Ascending aorta (tissue), 2 donors: ENCODE measurements around the gene ACIN1. TPM values are rescaled to one million over a fixed set of nuclear protein-coding genes. Genes with fewer than 3 reads are reported as not detected.
A peak's percentile ranks its signal among the peaks of the same experiment; 100 is the strongest.

Source experiments
- DNase-seq, 2 donors: peaks; one replicate each; pipeline ENCODE4 v3.0.0-alpha.2; 2019; ENCODE audit warnings: low spot score in 2 of 2
- H3K27ac ChIP-seq, 2 donors: fragments of 200-600 bp; sonication (generic); one replicate each; pipeline ENCODE4 v1.5.1; 2016 to 2017; ENCODE audit warnings: mild to moderate bottlenecking in 1 of 2
- H3K27me3 ChIP-seq: fragments of 200-600 bp; sonication (generic); one replicate; pipeline ENCODE4 v1.5.1; 2017
- H3K36me3 ChIP-seq, 2 donors: fragments of 200-600 bp; sonication (generic); one replicate each; pipeline ENCODE4 v1.5.1; 2016
- H3K4me1 ChIP-seq, 2 donors: fragments of 200-600 bp; sonication (generic); one replicate each; pipeline ENCODE4 v1.5.1; 2016 to 2017; ENCODE audit warnings: mild to moderate bottlenecking in 1 of 2
- H3K4me3 ChIP-seq, 2 donors: fragments of 200-600 bp; sonication (generic); one replicate each; pipeline ENCODE4 v1.5.1; 2016 to 2017; ENCODE audit warnings: mild to moderate bottlenecking in 1 of 2
- H3K9me3 ChIP-seq, 2 donors: fragments of 200-600 bp; sonication (generic); one replicate each; pipeline ENCODE4 v1.5.1; 2016
- intact Hi-C: fragments of 100-400 bp; cut with DNase I; formaldehyde crosslinking; loops from one replicate; pipeline ENCODE4 v1.15.1; 2023
- total RNA-seq: library from RNA; depleted of rRNA; stranded (reverse); fragments of >200 nt; gene quantifications from one replicate; pipeline ENCODE4 v1.1.0, GENCODE V29; 2016
- TF ChIP-seq, protein P1 (sequence below), 3 experiments: fragments of 200-600 bp in 2 of 3; fragments of 450-650 bp in 1 of 3; sonication (generic) in 2 of 3; IDR thresholded peaks; one replicate each; pipeline ENCODE4 v1.5.1; 2016 to 2019; ENCODE audit warnings: antibody characterized with exemption in 3 of 3, mild to moderate bottlenecking in 1 of 3, moderate library complexity in 1 of 3

Gene ACIN1
- total RNA-seq, 1 donor from 2014 or later = 58.9 TPM

DNA sequence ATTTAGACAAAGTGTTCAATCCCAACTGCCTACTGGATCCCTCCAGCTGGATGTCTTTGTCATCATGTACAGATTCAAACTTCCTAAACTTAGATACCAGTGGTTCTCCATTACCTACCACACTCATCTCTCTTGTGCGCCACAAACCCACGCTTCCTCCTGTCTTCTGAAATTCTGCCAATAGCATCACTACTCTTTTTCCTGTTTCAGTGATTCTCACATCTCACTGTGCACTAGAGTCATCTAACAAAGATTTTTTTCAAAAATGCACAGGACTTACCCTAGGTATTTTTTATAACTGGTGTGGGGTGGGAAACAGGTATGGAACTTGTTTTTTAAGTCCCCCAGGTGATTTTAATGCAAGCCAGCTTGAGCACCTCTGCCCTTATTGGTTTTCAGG lies 66.1 kb downstream of the ACIN1 start:
- no peak for DNase-seq
- intact Hi-C loops = no loop called here
- H3K27me3 ChIP-seq = no peaks in the 10 kb centered on the region
- H3K36me3 ChIP-seq = peaks cover 60 to 62% of the 10 kb centered on the region in 2 donors
- H3K4me3 ChIP-seq = no peak overlapping the region
- H3K27ac ChIP-seq = no peak overlapping the region
- TF ChIP-seq, protein P1, sequence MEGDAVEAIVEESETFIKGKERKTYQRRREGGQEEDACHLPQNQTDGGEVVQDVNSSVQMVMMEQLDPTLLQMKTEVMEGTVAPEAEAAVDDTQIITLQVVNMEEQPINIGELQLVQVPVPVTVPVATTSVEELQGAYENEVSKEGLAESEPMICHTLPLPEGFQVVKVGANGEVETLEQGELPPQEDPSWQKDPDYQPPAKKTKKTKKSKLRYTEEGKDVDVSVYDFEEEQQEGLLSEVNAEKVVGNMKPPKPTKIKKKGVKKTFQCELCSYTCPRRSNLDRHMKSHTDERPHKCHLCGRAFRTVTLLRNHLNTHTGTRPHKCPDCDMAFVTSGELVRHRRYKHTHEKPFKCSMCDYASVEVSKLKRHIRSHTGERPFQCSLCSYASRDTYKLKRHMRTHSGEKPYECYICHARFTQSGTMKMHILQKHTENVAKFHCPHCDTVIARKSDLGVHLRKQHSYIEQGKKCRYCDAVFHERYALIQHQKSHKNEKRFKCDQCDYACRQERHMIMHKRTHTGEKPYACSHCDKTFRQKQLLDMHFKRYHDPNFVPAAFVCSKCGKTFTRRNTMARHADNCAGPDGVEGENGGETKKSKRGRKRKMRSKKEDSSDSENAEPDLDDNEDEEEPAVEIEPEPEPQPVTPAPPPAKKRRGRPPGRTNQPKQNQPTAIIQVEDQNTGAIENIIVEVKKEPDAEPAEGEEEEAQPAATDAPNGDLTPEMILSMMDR (IDR thresholded peaks at IDR 0.05) = no peak
- H3K9me3 ChIP-seq = no peaks in the 10 kb centered on the region
- peaks cover 6 to 7% of the 10 kb centered on the region in 2 donors for H3K4me1 ChIP-seq

DNA sequence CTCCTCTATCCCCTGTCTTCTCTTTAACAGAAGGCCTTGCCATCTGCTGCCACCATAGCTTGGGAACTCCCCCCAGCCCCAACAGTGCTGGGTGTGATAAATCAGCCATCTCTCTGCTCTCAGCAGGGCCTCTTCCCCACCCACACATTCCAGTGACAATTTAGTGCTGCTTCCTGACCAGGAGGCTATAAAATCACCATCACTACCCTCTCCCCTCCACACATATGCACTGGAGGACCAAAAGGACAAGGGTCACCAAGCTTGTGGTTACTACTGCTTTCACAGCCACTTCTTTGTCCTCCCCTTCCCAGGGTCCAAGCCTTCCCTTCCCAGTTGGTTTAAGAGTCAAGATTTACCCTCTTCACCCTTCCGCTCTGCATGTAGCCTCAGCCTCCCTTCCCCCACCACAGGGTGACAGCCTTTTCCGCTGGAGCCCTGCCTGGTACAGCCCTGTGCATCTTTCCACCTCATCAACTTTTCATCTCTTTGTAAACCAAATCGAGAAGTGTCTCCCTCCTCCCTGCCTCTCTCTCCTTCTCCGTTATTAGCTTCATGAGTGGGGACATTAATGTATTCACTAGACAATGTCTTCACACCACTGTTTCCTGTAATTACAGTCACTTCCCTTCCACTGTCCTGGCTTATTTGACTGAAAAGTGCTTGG lies 69.7 kb downstream of the ACIN1 start:
- TF ChIP-seq, protein P1 (IDR thresholded peaks at IDR 0.05) = no peak
- H3K27me3 ChIP-seq = no peaks in the 10 kb centered on the region
- H3K36me3 ChIP-seq = peaks cover 29 to 38% of the 10 kb centered on the region in 2 donors

DNA sequence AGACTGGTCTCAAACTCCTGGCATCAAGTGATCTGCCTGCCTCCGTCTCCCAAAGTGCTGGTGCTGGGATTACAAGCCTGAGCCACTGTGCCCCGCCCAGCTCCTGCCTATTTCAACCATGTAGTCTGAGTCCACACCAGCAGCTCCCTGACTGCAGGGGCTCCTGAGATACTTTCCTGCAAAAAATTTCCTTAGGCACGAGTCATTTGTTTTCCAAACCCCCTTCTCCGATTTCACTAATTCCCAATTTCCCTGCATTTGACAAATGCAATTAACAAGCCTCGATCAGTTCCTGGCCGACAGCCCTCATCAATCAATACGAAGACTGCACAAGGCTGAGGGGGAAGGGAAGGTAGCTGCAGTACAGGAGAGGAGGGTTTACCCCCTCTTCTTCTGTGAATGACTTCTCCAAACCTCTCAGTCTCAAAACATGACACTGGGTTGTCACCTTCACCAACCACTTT lies 70.3 kb downstream of the ACIN1 start:
- Histone ChIP-seq H3K4me1 (no peaks in the 10 kb centered on the region), H3K36me3 (peaks cover 28 to 34% of the 10 kb centered on the region in 2 donors), H3K4me3 (no peak overlapping the region), H3K27ac (no peak overlapping the region), H3K27me3 (no peaks in the 10 kb centered on the region), H3K9me3 (no peaks in the 10 kb centered on the region)
- DNase-seq = peak in 1 of 2 donors; percentile 5
- TF ChIP-seq, protein P1 (IDR thresholded peaks at IDR 0.05) = no peak
- intact Hi-C loops = no loop called here

More for the DNA sequence above, 69.7 kb downstream of the ACIN1 start:
- H3K9me3 ChIP-seq = no peaks in the 10 kb centered on the region
- H3K27ac ChIP-seq = no peak overlapping the region
- intact Hi-C loops = no loop called here
- no peak overlapping the region for H3K4me3 ChIP-seq
- no peaks in the 10 kb centered on the region for H3K4me1 ChIP-seq
- DNase-seq = no peak

DNA sequence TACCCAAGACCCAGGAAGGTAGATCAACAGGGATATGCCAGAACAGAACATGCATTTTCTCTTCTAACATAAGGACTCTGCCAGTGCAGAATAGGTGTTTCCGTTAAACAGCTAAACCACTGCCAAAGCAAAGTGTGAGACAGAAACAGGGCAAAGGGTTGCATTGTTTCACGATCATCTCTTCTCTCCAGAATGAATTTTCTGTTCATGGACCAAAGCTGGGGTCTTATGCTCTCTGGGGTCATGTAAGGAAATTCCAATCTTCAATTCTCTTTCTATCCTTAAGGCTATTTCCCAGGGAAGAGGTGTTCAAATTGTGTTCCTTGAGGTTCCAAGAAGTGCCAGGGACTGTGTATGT lies 71.2 kb downstream of the ACIN1 start:
- Histone ChIP-seq H3K27me3 (no peaks in the 10 kb centered on the region), H3K4me3 (no peak overlapping the region), H3K4me1 (no peaks in the 10 kb centered on the region), H3K36me3 (peaks cover 24 to 29% of the 10 kb centered on the region in 2 donors), H3K27ac (no peak overlapping the region), H3K9me3 (no peaks in the 10 kb centered on the region)
- intact Hi-C loops = no loop called here
- TF ChIP-seq, protein P1 (IDR thresholded peaks at IDR 0.05) = no peak
- DNase-seq = peak in 1 of 2 donors; percentile 7

DNA sequence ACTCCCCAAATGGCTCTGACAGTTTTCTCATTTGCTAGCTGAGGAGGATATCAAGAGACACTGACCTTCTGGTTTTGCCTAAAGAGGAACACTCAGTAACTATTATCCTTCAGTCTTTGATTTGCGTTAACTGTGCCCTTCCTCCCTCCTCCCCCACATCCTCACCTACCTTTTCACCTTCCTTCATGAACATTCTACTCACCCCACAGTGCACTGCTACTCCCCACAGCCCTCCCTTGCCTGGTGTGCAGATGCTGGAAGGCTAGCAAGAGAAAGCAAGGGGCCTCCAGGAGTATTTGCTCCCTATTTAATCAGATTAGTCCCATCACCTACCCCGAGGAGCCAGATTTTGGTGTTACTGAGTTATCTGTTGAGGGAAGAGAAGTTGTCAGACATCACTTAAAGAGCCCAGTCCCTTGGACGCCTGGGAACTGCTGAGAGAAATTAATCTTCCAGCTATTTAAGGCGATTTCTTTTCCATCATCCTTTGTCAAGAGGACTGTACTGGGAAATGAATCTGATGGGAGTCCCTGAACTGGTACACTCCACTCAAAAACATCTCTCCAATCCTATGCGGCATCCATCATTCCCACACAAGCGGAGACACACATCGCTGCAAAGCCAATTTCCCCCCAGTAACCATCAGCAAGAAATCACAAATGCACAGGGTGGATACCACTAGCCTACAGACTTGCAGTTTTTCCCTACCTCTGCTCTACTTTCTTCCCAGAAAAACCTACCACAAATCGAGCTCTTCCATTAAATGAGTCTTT lies 71.7 kb downstream of the ACIN1 start:
- Histone ChIP-seq H3K9me3 (no peaks in the 10 kb centered on the region), H3K4me3 (no peak overlapping the region), H3K27ac (no peak overlapping the region), H3K4me1 (no peaks in the 10 kb centered on the region), H3K36me3 (peaks cover 24% of the 10 kb centered on the region in 2 donors), H3K27me3 (no peaks in the 10 kb centered on the region)
- intact Hi-C loops = no loop called here
- peak in 1 of 2 donors; percentile 37 for DNase-seq
- TF ChIP-seq, protein P1 (IDR thresholded peaks at IDR 0.05) = no peak
